ENCODE measurements around the gene LPA.
"Not testable (repeated sequence)": the region's sequence is repeated elsewhere in the genome, so short reads cannot be mapped to it uniquely, and the experiment has no call there.

The LPA gene

GRCh38 chr6:160583794-160584193 is 80.3 kb downstream of the LPA start:
- TF ChIP-seq CTCF (IDR thresholded peaks at IDR 0.05; ENCODE audit: low read depth, low read length, missing control alignments), result no peak
- in situ Hi-C loops (cut with HindIII; ENCODE audit: low pct_ligation_motif_present, low sequenced_read_pairs), result no loop called here
- no peak for DNase-seq
- Histone ChIP-seq H3K36me3 (replicated peaks) (no peaks in the 10 kb centered on the region), H3K27me3 (replicated peaks) (no peaks in the 10 kb centered on the region), H3K27ac (no peak overlapping the region), H3K4me3 (ENCODE audit: low read depth, low read length) (no peak overlapping the region)

GRCh38 chr6:160581406-160581805 is 82.7 kb downstream of the LPA start:
- TF ChIP-seq CTCF (IDR thresholded peaks at IDR 0.05; ENCODE audit: low read depth, low read length, missing control alignments), result no peak
- in situ Hi-C loops (cut with HindIII; ENCODE audit: low pct_ligation_motif_present, low sequenced_read_pairs), result no loop called here
- no peak overlapping the region for H3K4me3 ChIP-seq (ENCODE audit: low read depth, low read length)

GRCh38 chr6:160578515-160578914 is 85.6 kb downstream of the LPA start:
- H3K27ac ChIP-seq; H3K27me3 ChIP-seq (replicated peaks); DNase-seq; H3K4me3 ChIP-seq (ENCODE audit: low read depth, low read length); H3K36me3 ChIP-seq (replicated peaks); in situ Hi-C loops (cut with HindIII; ENCODE audit: low pct_ligation_motif_present, low sequenced_read_pairs): not testable (repeated sequence)

More at GRCh38 chr6:160581406-160581805, 82.7 kb downstream of the LPA start:
- Histone ChIP-seq H3K27ac (no peak overlapping the region), H3K36me3 (replicated peaks) (no peaks in the 10 kb centered on the region), H3K27me3 (replicated peaks) (no peaks in the 10 kb centered on the region)
- no peak for DNase-seq

- Histone ChIP-seq H3K27ac (no peak overlapping the region), H3K4me3 (ENCODE audit: low read depth, low read length) (no peak overlapping the region), H3K36me3 (replicated peaks) (no peaks in the 10 kb centered on the region), H3K27me3 (replicated peaks) (no peaks in the 10 kb centered on the region)
- no peak for DNase-seq
- TF ChIP-seq CTCF (IDR thresholded peaks at IDR 0.05; ENCODE audit: low read depth, low read length, missing control alignments), result no peak
- in situ Hi-C loops (cut with HindIII; ENCODE audit: low pct_ligation_motif_present, low sequenced_read_pairs), result no loop called here
These were observed 90.1 kb downstream of the LPA start for GRCh38 chr6:160573943-160574342.

- DNase-seq; in situ Hi-C loops (cut with HindIII; ENCODE audit: low pct_ligation_motif_present, low sequenced_read_pairs); H3K27me3 ChIP-seq (replicated peaks); H3K4me3 ChIP-seq (ENCODE audit: low read depth, low read length); H3K27ac ChIP-seq; H3K36me3 ChIP-seq (replicated peaks): not testable (repeated sequence)
These were observed 92.9 kb downstream of the LPA start for GRCh38 chr6:160571201-160571600.

- Histone ChIP-seq H3K36me3 (replicated peaks) (no peaks in the 10 kb centered on the region), H3K27me3 (replicated peaks) (no peaks in the 10 kb centered on the region), H3K27ac (no peak overlapping the region), H3K4me3 (ENCODE audit: low read depth, low read length) (no peak overlapping the region)
- DNase-seq, result no peak
- in situ Hi-C loops (cut with HindIII; ENCODE audit: low pct_ligation_motif_present, low sequenced_read_pairs), result no loop called here
- no peak for TF ChIP-seq CTCF (IDR thresholded peaks at IDR 0.05; ENCODE audit: low read depth, low read length, missing control alignments)
These were observed 119.3 kb downstream of the LPA start for GRCh38 chr6:160544802-160545201.

GRCh38 chr6:160535270-160535669 is 128.8 kb downstream of the LPA start:
- no peaks in the 10 kb centered on the region for H3K27me3 ChIP-seq (replicated peaks)
- no peak for TF ChIP-seq CTCF (IDR thresholded peaks at IDR 0.05; ENCODE audit: low read depth, low read length, missing control alignments)

More at GRCh38 chr6:160535270-160535669, 128.8 kb downstream of the LPA start:
- no peak overlapping the region for H3K4me3 ChIP-seq (ENCODE audit: low read depth, low read length)
- H3K27ac ChIP-seq, result no peak overlapping the region
- in situ Hi-C loops (cut with HindIII; ENCODE audit: low pct_ligation_motif_present, low sequenced_read_pairs), result no loop called here
- DNase-seq, result no peak
- H3K36me3 ChIP-seq (replicated peaks), result no peaks in the 10 kb centered on the region

Data from brain microvascular endothelial cell (primary cell).